Smooth muscle cell (in vitro differentiated cells): ENCODE data around the gene OSBPL3. TPM values are rescaled to one million over a fixed set of nuclear protein-coding genes. Genes with fewer than 3 reads are reported as not detected.

Source experiments
- DNase-seq: peaks from one replicate; lab custom pipeline; 2025; ENCODE audit not compliant: unreplicated experiment; lab: John Stamatoyannopoulos, UW
- H2AFZ ChIP-seq: fragments of 200-600 bp; sonication (generic); 2 replicates; pipeline ENCODE4 v1.6.0; 2016; ENCODE audit warnings: antibody characterized with exemption, low read depth, mild to moderate bottlenecking
- H3F3A ChIP-seq: fragments of 200-600 bp; sonication (generic); 2 replicates; pipeline ENCODE4 v1.6.0; 2017; ENCODE audit warnings: antibody characterized with exemption, low read depth
- H3K27ac ChIP-seq: fragments of 200-600 bp; sonication (generic); 2 replicates; pipeline ENCODE4 v1.5.1; 2016; ENCODE audit warnings: low read depth, mild to moderate bottlenecking
- H3K27me3 ChIP-seq: fragments of 200-600 bp; sonication (generic); 2 replicates; pipeline ENCODE4 v1.6.1; 2016; ENCODE audit warnings: low read depth, mild to moderate bottlenecking
- H3K36me3 ChIP-seq: fragments of 200-600 bp; sonication (generic); 2 replicates; pipeline ENCODE4 v1.5.1; 2016; ENCODE audit warnings: low read depth
- H3K4me1 ChIP-seq: fragments of 200-600 bp; sonication (generic); 2 replicates; pipeline ENCODE4 v1.5.1; 2016; ENCODE audit warnings: low read depth
- H3K4me2 ChIP-seq: fragments of 200-600 bp; sonication (generic); 2 replicates; pipeline ENCODE4 v1.6.0; 2016; ENCODE audit warnings: mild to moderate bottlenecking
- H3K4me3 ChIP-seq: fragments of 200-600 bp; sonication (generic); 2 replicates; pipeline ENCODE4 v1.5.1; 2016; ENCODE audit warnings: mild to moderate bottlenecking
- H3K79me2 ChIP-seq: fragments of 200-600 bp; sonication (generic); 2 replicates; pipeline ENCODE4 v1.6.0; 2016; ENCODE audit warnings: low read depth, mild to moderate bottlenecking
- H3K9ac ChIP-seq: fragments of 200-600 bp; sonication (generic); 2 replicates; pipeline ENCODE4 v1.6.0; 2016; ENCODE audit warnings: low read depth
- H3K9me3 ChIP-seq: fragments of 200-600 bp; sonication (generic); replicated peaks from 2 replicates; pipeline ENCODE4 v1.5.1; 2016; ENCODE audit warnings: low read depth
- H4K20me1 ChIP-seq: fragments of 200-600 bp; sonication (generic); 2 replicates; pipeline ENCODE4 v1.6.0; 2016; ENCODE audit warnings: low read depth
- WGBS: methylation state at CpG from one replicate; pipeline ENCODE4 v1.1.7; 2016; ENCODE audit warnings: low lambda C conversion rate; 5-methylcytosine and 5-hydroxymethylcytosine counted together
- polyA plus RNA-seq: library from polyadenylated mRNA; unstranded; fragments of >200 nt; fragmentation: Nextera tagmentation; extraction: Ambion mirVana; gene quantifications from 2 replicates; pipeline ENCODE4 v1.2.1, GENCODE V29; 2016
- total RNA-seq: library from RNA; depleted of rRNA; stranded (reverse); fragments of >200 nt; gene quantifications from 2 replicates; pipeline ENCODE4 v1.2.3, GENCODE V29; 2014
- TF ChIP-seq, protein P1 (sequence below): fragments of 200-600 bp; sonication (generic); IDR thresholded peaks from 2 replicates; pipeline ENCODE4 v1.5.1; 2017; ENCODE audit warnings: borderline replicate concordance, mild to moderate bottlenecking, antibody characterized with exemption; ENCODE audit not compliant: insufficient read depth, poor library complexity, severe bottlenecking

OSBPL3 gene
- total and polyA plus RNA-seq, 2 experiments from 2014 or later, result 6.2 to 16.3 TPM

DNA sequence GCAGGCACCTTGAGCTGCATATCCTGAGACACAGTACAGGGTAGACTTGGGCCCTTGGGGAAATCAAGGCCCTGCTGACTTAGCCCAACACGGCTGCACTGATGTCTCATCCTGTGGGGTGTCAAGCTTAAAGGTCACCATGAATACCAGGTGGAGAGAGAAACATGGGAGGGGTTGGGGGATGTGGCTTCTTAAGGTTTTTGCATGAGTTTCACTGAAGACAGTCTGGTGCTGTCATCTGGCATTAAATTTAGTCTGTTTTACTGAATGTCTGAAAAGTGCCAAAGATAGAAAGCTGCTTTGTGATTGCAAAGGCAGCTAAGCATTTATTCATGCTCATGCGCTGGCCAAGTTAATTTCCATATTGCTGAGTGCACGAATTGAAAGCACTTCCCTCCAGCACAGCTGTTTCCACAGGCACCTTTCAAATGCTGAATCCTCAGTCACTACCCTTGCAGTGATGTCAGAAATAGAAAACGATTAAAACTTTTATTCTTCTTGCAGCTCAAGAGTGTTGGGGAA lies 102.1 kb downstream of the OSBPL3 start:
- no peak overlapping the region for H3K4me3 ChIP-seq
- H3K4me1 ChIP-seq, result no peaks in the 10 kb centered on the region
- H3K4me2 ChIP-seq, result no peak overlapping the region
- WGBS, result 51% methylated on average over 4 of the region's 4 CpGs
- peaks cover 5% of the 10 kb centered on the region for H4K20me1 ChIP-seq
- H3K27ac ChIP-seq, result no peak overlapping the region
- no peaks in the 10 kb centered on the region for H3K79me2 ChIP-seq
- TF ChIP-seq, protein P1, sequence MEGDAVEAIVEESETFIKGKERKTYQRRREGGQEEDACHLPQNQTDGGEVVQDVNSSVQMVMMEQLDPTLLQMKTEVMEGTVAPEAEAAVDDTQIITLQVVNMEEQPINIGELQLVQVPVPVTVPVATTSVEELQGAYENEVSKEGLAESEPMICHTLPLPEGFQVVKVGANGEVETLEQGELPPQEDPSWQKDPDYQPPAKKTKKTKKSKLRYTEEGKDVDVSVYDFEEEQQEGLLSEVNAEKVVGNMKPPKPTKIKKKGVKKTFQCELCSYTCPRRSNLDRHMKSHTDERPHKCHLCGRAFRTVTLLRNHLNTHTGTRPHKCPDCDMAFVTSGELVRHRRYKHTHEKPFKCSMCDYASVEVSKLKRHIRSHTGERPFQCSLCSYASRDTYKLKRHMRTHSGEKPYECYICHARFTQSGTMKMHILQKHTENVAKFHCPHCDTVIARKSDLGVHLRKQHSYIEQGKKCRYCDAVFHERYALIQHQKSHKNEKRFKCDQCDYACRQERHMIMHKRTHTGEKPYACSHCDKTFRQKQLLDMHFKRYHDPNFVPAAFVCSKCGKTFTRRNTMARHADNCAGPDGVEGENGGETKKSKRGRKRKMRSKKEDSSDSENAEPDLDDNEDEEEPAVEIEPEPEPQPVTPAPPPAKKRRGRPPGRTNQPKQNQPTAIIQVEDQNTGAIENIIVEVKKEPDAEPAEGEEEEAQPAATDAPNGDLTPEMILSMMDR, result no peak
- no peaks in the 10 kb centered on the region for H3K27me3 ChIP-seq
- H3K36me3 ChIP-seq, result no peaks in the 10 kb centered on the region
- no peak for DNase-seq
- H3K9ac ChIP-seq, result no peak overlapping the region
- no peaks in the 10 kb centered on the region for H3K9me3 ChIP-seq
- H3F3A ChIP-seq, result no peaks in the 10 kb centered on the region
- no peak overlapping the region for H2AFZ ChIP-seq

DNA sequence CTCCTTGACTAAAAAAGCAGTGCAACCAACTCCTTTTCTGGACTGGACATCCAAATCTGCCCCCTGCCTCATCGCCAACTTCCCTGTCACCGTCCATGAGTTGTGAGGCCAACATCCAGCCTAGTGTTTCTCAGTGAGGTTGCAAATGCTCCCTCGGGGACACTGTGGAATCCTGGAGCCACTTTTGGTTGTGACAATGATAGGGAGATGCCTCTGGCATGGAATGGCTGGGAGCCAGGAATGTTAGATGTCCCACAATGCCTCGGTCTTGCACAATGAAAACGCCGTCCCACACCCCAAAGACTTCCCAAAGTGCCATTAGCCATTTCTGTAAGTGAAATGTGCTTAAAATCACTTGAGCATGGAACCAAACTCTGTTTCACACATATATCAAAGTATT lies 105.2 kb downstream of the OSBPL3 start:
- TF ChIP-seq, protein P1, result no peak

DNA sequence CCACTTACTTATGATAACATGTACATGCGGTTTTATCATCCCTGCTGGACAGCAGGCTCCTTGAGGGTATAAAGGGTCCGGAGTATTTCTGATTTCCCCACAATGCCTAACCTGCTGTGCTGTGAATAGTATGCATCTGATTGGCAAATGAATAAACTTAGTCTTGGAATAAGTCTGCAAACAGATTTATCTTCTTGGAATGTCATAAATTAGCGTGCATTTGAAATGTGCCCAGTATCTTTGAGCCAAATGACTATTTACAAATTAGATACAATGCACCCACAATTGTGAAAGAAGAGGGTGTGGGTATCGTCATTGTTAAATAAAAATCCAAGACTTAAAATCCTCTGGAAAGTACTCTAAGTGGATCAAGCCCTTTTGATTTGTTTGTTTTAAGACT lies 106.0 kb downstream of the OSBPL3 start:
- Histone ChIP-seq H4K20me1 (peaks cover 6% of the 10 kb centered on the region), H3K9me3 (no peaks in the 10 kb centered on the region), H3K4me1 (no peaks in the 10 kb centered on the region), H3K4me3 (no peak overlapping the region), H3K4me2 (no peak overlapping the region), H3K27ac (no peak overlapping the region), H3F3A (no peaks in the 10 kb centered on the region), H3K36me3 (no peaks in the 10 kb centered on the region), H3K9ac (no peak overlapping the region), H2AFZ (no peak overlapping the region), H3K27me3 (no peaks in the 10 kb centered on the region), H3K79me2 (no peaks in the 10 kb centered on the region)
- TF ChIP-seq, protein P1, result no peak
- 70% methylated on average over 4 of the region's 4 CpGs for WGBS
- DNase-seq, result no peak

More for the DNA sequence above, 105.2 kb downstream of the OSBPL3 start:
- H3K4me2 ChIP-seq, result no peak overlapping the region
- no peak overlapping the region for H3K27ac ChIP-seq
- no peaks in the 10 kb centered on the region for H3K79me2 ChIP-seq
- no peak overlapping the region for H2AFZ ChIP-seq
- H3K36me3 ChIP-seq, result no peaks in the 10 kb centered on the region
- H3F3A ChIP-seq, result no peaks in the 10 kb centered on the region
- 97% methylated on average over 6 of the region's 6 CpGs for WGBS
- no peak overlapping the region for H3K4me3 ChIP-seq
- no peaks in the 10 kb centered on the region for H3K4me1 ChIP-seq
- no peak overlapping the region for H3K9ac ChIP-seq
- no peak for DNase-seq
- no peaks in the 10 kb centered on the region for H3K9me3 ChIP-seq
- H4K20me1 ChIP-seq, result peaks cover 5% of the 10 kb centered on the region
- no peaks in the 10 kb centered on the region for H3K27me3 ChIP-seq

DNA sequence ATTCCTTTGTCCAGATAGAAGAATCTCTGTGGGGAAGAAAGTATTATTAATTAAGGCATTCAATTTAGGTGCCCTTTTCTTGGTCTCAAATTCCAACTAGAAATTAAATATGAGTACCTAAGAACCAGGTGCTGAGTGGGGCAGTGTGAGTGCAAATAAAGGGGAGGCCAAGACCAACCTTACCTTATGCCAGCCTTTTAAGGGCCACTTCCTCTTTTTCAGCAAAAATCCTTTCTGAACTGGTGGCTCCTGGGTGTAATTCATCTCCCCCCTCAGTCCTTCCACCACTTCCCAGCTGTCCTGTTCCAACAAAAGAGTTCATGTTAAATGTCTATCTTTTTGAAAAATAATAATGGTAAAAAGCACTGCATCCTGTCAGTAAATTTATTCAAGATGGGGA lies 108.2 kb downstream of the OSBPL3 start:
- H2AFZ ChIP-seq, result no peak overlapping the region
- no peaks in the 10 kb centered on the region for H3K27me3 ChIP-seq
- H3K27ac ChIP-seq, result no peak overlapping the region
- no peak overlapping the region for H3K9ac ChIP-seq
- no peaks in the 10 kb centered on the region for H3F3A ChIP-seq
- H3K4me1 ChIP-seq, result no peaks in the 10 kb centered on the region
- H3K4me2 ChIP-seq, result no peak overlapping the region
- peaks cover 8% of the 10 kb centered on the region for H4K20me1 ChIP-seq
- H3K79me2 ChIP-seq, result no peaks in the 10 kb centered on the region
- H3K9me3 ChIP-seq, result no peaks in the 10 kb centered on the region
- no peaks in the 10 kb centered on the region for H3K36me3 ChIP-seq
- no peak overlapping the region for H3K4me3 ChIP-seq
- TF ChIP-seq, protein P1, result no peak
- no peak for DNase-seq
